Gastroesophageal sphincter (tissue), 3 donors: ENCODE data around the gene AKTIP.

Experiments
- CTCF ChIP-seq, 4 experiments: fragments of 200-600 bp in 2 of 4; fragments of 450-650 bp in 2 of 4; sonication (generic) in 1 of 4; IDR thresholded peaks; one replicate each; pipeline ENCODE4 v1.5.1; 2017 to 2019; ENCODE audit warnings: antibody characterized with exemption in 4 of 4, mild to moderate bottlenecking in 2 of 4, moderate library complexity in 2 of 4
- EP300 ChIP-seq: sonication (generic); formaldehyde crosslinking; IDR thresholded peaks from one replicate; pipeline ENCODE4 v1.6.1; 2017; ENCODE audit warnings: antibody characterized with exemption, mild to moderate bottlenecking
- POLR2A ChIP-seq, 2 donors: fragments of 450-650 bp; IDR thresholded peaks; one replicate each; pipeline ENCODE4 v1.6.1; 2017; ENCODE audit warnings: antibody characterized with exemption in 2 of 2, mild to moderate bottlenecking in 2 of 2, moderate library complexity in 1 of 2
- POLR2AphosphoS5 ChIP-seq: sonication (generic); formaldehyde crosslinking; IDR thresholded peaks from one replicate; pipeline ENCODE4 v1.6.1; 2017; ENCODE audit warnings: antibody characterized with exemption

DNA sequence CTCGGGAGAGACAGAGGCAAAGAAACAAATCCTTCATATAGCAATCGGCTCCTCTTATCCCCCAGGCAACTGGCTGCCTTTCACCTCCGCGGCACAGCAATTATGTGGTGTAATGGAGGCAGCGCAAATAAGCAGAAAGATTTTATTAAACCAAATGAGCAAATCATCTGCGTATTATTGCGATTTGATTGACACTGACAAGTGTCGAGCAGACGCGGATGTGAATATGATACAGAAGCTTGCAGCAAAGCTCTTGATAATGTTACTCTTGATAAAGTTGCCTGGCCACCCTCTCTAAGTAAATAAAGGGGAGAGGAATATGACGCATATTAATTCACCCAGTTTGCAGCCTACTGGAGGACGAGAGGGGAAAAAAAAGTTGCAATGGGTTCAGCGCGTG is 26.5 kb upstream of the AKTIP start:
- TF ChIP-seq POLR2A (IDR thresholded peaks at IDR 0.05) (no peak), CTCF (IDR thresholded peaks at IDR 0.05) (no peak), POLR2AphosphoS5 (no peak), EP300 (no peak)
